Measurements from ENCODE around the gene POU2F2. TPM values are rescaled to one million over a fixed set of nuclear protein-coding genes. Genes with fewer than 3 reads are reported as not detected.

Gene POU2F2
- total RNA-seq, 1 donor from 2014 or later, result 48.6 TPM

GRCh38 chr19:42151782-42152684, 19.8 kb upstream of the POU2F2 start:
- Mint-ChIP-seq H3K27me3 (ENCODE audit: low read depth) (peaks cover 27% of the 10 kb centered on the region), H3K36me3 (ENCODE audit: low read depth) (no peaks in the 10 kb centered on the region), H3K4me3 (ENCODE audit: low read depth) (no peak overlapping the region), H3K9me3 (no peaks in the 10 kb centered on the region), H3K4me1 (ENCODE audit: low read depth) (peaks cover 15% of the 10 kb centered on the region), H3K27ac (no peak overlapping the region)
- no peak for DNase-seq (ENCODE audit: low spot score)
- intact Hi-C loops (cut with micrococcal nuclease), result no loop called here

- DNase-seq (ENCODE audit: low spot score), result no peak
- Mint-ChIP-seq H3K36me3 (ENCODE audit: low read depth) (no peaks in the 10 kb centered on the region), H3K9me3 (no peaks in the 10 kb centered on the region), H3K27me3 (ENCODE audit: low read depth) (peaks cover 27% of the 10 kb centered on the region), H3K27ac (no peak overlapping the region), H3K4me1 (ENCODE audit: low read depth) (peaks cover 15% of the 10 kb centered on the region), H3K4me3 (ENCODE audit: low read depth) (no peak overlapping the region)
- intact Hi-C loops (cut with micrococcal nuclease), result no loop called here
Measured at GRCh38 chr19:42150911-42151361, 18.7 kb upstream of the POU2F2 start.

- H3K9me3 Mint-ChIP-seq, result no peaks in the 10 kb centered on the region
- no peak overlapping the region for H3K4me3 Mint-ChIP-seq (ENCODE audit: low read depth)
Measured at GRCh38 chr19:42150364-42150763, 18.1 kb upstream of the POU2F2 start.

GRCh38 chr19:42149447-42150202, 17.4 kb upstream of the POU2F2 start:
- Mint-ChIP-seq H3K27ac (no peak overlapping the region), H3K4me1 (ENCODE audit: low read depth) (peaks cover 8% of the 10 kb centered on the region), H3K36me3 (ENCODE audit: low read depth) (no peaks in the 10 kb centered on the region), H3K9me3 (no peaks in the 10 kb centered on the region), H3K27me3 (ENCODE audit: low read depth) (peaks cover 20% of the 10 kb centered on the region), H3K4me3 (ENCODE audit: low read depth) (no peak overlapping the region)
- intact Hi-C loops (cut with micrococcal nuclease), result no loop called here
- no peak for DNase-seq (ENCODE audit: low spot score)

More at GRCh38 chr19:42150364-42150763, 18.1 kb upstream of the POU2F2 start:
- intact Hi-C loops (cut with micrococcal nuclease), result no loop called here
- no peaks in the 10 kb centered on the region for H3K36me3 Mint-ChIP-seq (ENCODE audit: low read depth)
- no peak overlapping the region for H3K27ac Mint-ChIP-seq
- H3K4me1 Mint-ChIP-seq (ENCODE audit: low read depth), result peaks cover 15% of the 10 kb centered on the region
- DNase-seq (ENCODE audit: low spot score), result no peak
- H3K27me3 Mint-ChIP-seq (ENCODE audit: low read depth), result peaks cover 24% of the 10 kb centered on the region

- no peak overlapping the region for H3K4me3 Mint-ChIP-seq (ENCODE audit: low read depth)
- peaks cover 15% of the 10 kb centered on the region for H3K27me3 Mint-ChIP-seq (ENCODE audit: low read depth)
- no peaks in the 10 kb centered on the region for H3K9me3 Mint-ChIP-seq
- H3K4me1 Mint-ChIP-seq (ENCODE audit: low read depth), result peaks cover 2% of the 10 kb centered on the region
- no peak for DNase-seq (ENCODE audit: low spot score)
- H3K36me3 Mint-ChIP-seq (ENCODE audit: low read depth), result no peaks in the 10 kb centered on the region
- no peak overlapping the region for H3K27ac Mint-ChIP-seq
- intact Hi-C loops (cut with micrococcal nuclease), result no loop called here
Measured at GRCh38 chr19:42148266-42148665, 16.0 kb upstream of the POU2F2 start.

GRCh38 chr19:42143341-42144234, 11.3 kb upstream of the POU2F2 start:
- no peaks in the 10 kb centered on the region for H3K4me1 Mint-ChIP-seq (ENCODE audit: low read depth)
- H3K9me3 Mint-ChIP-seq, result no peaks in the 10 kb centered on the region
- intact Hi-C loops (cut with micrococcal nuclease), result no loop called here
- DNase-seq (ENCODE audit: low spot score), result no peak
- peaks cover 13% of the 10 kb centered on the region for H3K27me3 Mint-ChIP-seq (ENCODE audit: low read depth)
- H3K36me3 Mint-ChIP-seq (ENCODE audit: low read depth), result no peaks in the 10 kb centered on the region
- H3K4me3 Mint-ChIP-seq (ENCODE audit: low read depth), result no peak overlapping the region
- H3K27ac Mint-ChIP-seq, result no peak overlapping the region

GRCh38 chr19:42140125-42140754, 8.0 kb upstream of the POU2F2 start:
- H3K4me1 Mint-ChIP-seq (ENCODE audit: low read depth), result peaks cover 4% of the 10 kb centered on the region
- H3K9me3 Mint-ChIP-seq, result no peaks in the 10 kb centered on the region
- no peak overlapping the region for H3K27ac Mint-ChIP-seq
- intact Hi-C loops (cut with micrococcal nuclease), result no loop called here
- no peak overlapping the region for H3K4me3 Mint-ChIP-seq (ENCODE audit: low read depth)
- peaks cover 5% of the 10 kb centered on the region for H3K27me3 Mint-ChIP-seq (ENCODE audit: low read depth)
- H3K36me3 Mint-ChIP-seq (ENCODE audit: low read depth), result peaks cover 3% of the 10 kb centered on the region
- DNase-seq (ENCODE audit: low spot score), result peak; percentile 24

GRCh38 chr19:42134535-42135070, 2.4 kb upstream of the POU2F2 start:
- no peak for DNase-seq (ENCODE audit: low spot score)
- Mint-ChIP-seq H3K36me3 (ENCODE audit: low read depth) (peaks cover 7% of the 10 kb centered on the region), H3K4me3 (ENCODE audit: low read depth) (no peak overlapping the region), H3K4me1 (ENCODE audit: low read depth) (peaks cover 41% of the 10 kb centered on the region), H3K27me3 (ENCODE audit: low read depth) (no peaks in the 10 kb centered on the region), H3K9me3 (no peaks in the 10 kb centered on the region), H3K27ac (no peak overlapping the region)
- intact Hi-C loops (cut with micrococcal nuclease), result loop anchor here (5.0 kb wide), 1 partner anchor 163 kb away; no protein-coding TSS in a partner anchor

- H3K36me3 Mint-ChIP-seq (ENCODE audit: low read depth), result peaks cover 8% of the 10 kb centered on the region
- no peaks in the 10 kb centered on the region for H3K9me3 Mint-ChIP-seq
- peak; percentile 81 for DNase-seq (ENCODE audit: low spot score)
- H3K27ac Mint-ChIP-seq, result peak overlapping the region; percentile 91
- peak overlapping the region; percentile 92 for H3K4me3 Mint-ChIP-seq (ENCODE audit: low read depth)
- intact Hi-C loops (cut with micrococcal nuclease), result loop anchor here (1.0 to 5.0 kb wide), 9 partner anchors 11 to 192 kb away; partner anchors contain the start of genes GSK3A, MEGF8 and ZNF526
- H3K4me1 Mint-ChIP-seq (ENCODE audit: low read depth), result peaks cover 46% of the 10 kb centered on the region
- H3K27me3 Mint-ChIP-seq (ENCODE audit: low read depth), result no peaks in the 10 kb centered on the region
Measured at GRCh38 chr19:42132851-42133528, 744 bp upstream of the POU2F2 start.

- H3K9me3 Mint-ChIP-seq, result no peaks in the 10 kb centered on the region
- H3K27me3 Mint-ChIP-seq (ENCODE audit: low read depth), result no peaks in the 10 kb centered on the region
- H3K4me3 Mint-ChIP-seq (ENCODE audit: low read depth), result peak overlapping the region; percentile 92
- H3K36me3 Mint-ChIP-seq (ENCODE audit: low read depth), result peaks cover 10% of the 10 kb centered on the region
- DNase-seq (ENCODE audit: low spot score), result no peak
- intact Hi-C loops (cut with micrococcal nuclease), result loop anchor here (1.0 to 5.0 kb wide), 6 partner anchors 9 to 166 kb away; partner anchors contain the start of genes GSK3A and ZNF526
- peak overlapping the region; percentile 91 for H3K27ac Mint-ChIP-seq
- H3K4me1 Mint-ChIP-seq (ENCODE audit: low read depth), result peaks cover 52% of the 10 kb centered on the region
Measured at GRCh38 chr19:42131149-42132029, 857 bp downstream of the POU2F2 start.

Measured in activated T-helper 2 cell treated with anti-CD3 and anti-CD28 coated beads, Interferon-gamma antibody, Interleukin-2, Interleukin-4, amounts not matched to agents 10 μg/mL and 5 μg/mL and 100 μg/mL, durations not matched to agents 14 hours and 24 hours and 36 hours (primary cell).